B cell (primary cell): ENCODE results near the gene RPH3AL.

Experiments
- EZH2 ChIP-seq: IDR thresholded peaks from 2 replicates; pipeline ENCODE4 v1.6.1; 2012; ENCODE audit warnings: borderline replicate concordance, low read depth, mild to moderate bottlenecking, moderate library complexity, low read length; ENCODE audit not compliant: insufficient read depth, poor library complexity, severe bottlenecking
- TF ChIP-seq, protein P1 (sequence below): fragments of 200-600 bp; IDR thresholded peaks from one replicate; pipeline ENCODE4 v1.8.0; 2022; ENCODE audit warnings: antibody characterized with exemption, mild to moderate bottlenecking

DNA sequence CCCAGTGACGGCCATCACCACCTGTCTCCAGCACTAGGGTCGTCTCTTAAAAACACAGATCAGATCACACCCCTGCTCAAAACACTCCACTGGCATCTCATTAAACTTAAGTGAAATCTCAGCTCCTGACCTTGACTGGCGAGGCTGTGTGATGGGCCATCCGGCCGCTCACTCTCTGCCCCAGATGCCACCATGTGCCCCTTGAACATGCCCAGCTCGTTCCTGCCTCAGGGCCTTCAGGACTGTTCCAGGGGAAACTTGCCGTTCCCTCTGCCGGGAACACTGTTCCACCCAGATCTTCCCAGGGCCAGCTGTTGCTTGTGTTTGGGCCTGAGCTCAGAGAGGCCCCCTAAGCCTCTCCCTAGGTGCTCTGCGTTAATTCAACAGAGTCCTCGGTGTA, 39.4 kb downstream of the RPH3AL start:
- TF ChIP-seq, protein P1, sequence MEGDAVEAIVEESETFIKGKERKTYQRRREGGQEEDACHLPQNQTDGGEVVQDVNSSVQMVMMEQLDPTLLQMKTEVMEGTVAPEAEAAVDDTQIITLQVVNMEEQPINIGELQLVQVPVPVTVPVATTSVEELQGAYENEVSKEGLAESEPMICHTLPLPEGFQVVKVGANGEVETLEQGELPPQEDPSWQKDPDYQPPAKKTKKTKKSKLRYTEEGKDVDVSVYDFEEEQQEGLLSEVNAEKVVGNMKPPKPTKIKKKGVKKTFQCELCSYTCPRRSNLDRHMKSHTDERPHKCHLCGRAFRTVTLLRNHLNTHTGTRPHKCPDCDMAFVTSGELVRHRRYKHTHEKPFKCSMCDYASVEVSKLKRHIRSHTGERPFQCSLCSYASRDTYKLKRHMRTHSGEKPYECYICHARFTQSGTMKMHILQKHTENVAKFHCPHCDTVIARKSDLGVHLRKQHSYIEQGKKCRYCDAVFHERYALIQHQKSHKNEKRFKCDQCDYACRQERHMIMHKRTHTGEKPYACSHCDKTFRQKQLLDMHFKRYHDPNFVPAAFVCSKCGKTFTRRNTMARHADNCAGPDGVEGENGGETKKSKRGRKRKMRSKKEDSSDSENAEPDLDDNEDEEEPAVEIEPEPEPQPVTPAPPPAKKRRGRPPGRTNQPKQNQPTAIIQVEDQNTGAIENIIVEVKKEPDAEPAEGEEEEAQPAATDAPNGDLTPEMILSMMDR, result no peak
- no peak for TF ChIP-seq EZH2
